BLaER1 (cell line): ENCODE measurements around the gene SMARCB1.

Source experiments
- H3K27ac ChIP-seq: shearing (Covaris generic); formaldehyde crosslinking; 2 replicates; pipeline ENCODE4 v1.8.1; 2022
- H3K27me3 ChIP-seq: shearing (Covaris generic); formaldehyde crosslinking; 2 replicates; pipeline ENCODE4 v1.8.1; 2022
- H3K36me3 ChIP-seq: shearing (Covaris generic); formaldehyde crosslinking; 2 replicates; pipeline ENCODE4 v1.8.1; 2022
- H3K4me1 ChIP-seq: shearing (Covaris generic); formaldehyde crosslinking; 2 replicates; pipeline ENCODE4 v1.8.1; 2022
- H3K4me2 ChIP-seq: shearing (Covaris generic); formaldehyde crosslinking; 2 replicates; pipeline ENCODE4 v1.8.1; 2022
- H3K4me3 ChIP-seq: shearing (Covaris generic); formaldehyde crosslinking; 2 replicates; pipeline ENCODE4 v1.8.1; 2022
- H3K9ac ChIP-seq: shearing (Covaris generic); formaldehyde crosslinking; 2 replicates; pipeline ENCODE4 v1.8.1; 2022
- H3K9me3 ChIP-seq: shearing (Covaris generic); formaldehyde crosslinking; 2 replicates; pipeline ENCODE4 v1.8.1; 2022
- H4K20me1 ChIP-seq: shearing (Covaris generic); formaldehyde crosslinking; 2 replicates; pipeline ENCODE4 v1.8.1; 2022
- Cebpa-rat ChIP-seq: shearing (Covaris generic); IDR thresholded peaks from 2 replicates; pipeline ENCODE4 v1.8.1; 2022

Gene SMARCB1

DNA sequence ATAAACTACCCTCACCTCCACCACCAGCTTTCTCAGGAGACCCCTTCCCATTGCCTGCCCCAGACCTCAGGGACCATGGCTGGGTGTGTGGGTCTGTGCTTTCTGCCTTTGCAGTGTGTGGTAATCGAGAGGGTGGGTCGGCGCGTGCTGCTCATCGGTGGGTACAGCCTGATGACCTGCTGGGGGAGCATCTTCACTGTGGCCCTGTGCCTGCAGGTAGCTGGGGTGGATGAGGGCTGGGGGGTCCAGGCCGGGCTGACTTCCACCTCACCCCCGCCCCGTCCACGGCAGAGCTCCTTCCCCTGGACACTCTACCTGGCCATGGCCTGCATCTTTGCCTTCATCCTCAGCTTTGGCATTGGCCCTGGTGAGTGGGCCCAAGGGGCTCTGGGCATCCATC is 96.9 kb downstream of the SMARCB1 start:
- no peak overlapping the region for H3K27ac ChIP-seq
- H3K27me3 ChIP-seq, result no peaks in the 10 kb centered on the region
- peaks cover 32% of the 10 kb centered on the region for H3K36me3 ChIP-seq
- no peak for TF ChIP-seq Cebpa-rat
- H3K4me1 ChIP-seq, result peaks cover 15% of the 10 kb centered on the region; the same call in 1 of the 2 replicates
- H3K9ac ChIP-seq, result no peak overlapping the region
- peaks cover 10% of the 10 kb centered on the region; the same call in 1 of the 2 replicates for H3K9me3 ChIP-seq
- H4K20me1 ChIP-seq, result no peaks in the 10 kb centered on the region
- H3K4me2 ChIP-seq, result no peak overlapping the region
- H3K4me3 ChIP-seq, result no peak overlapping the region

GRCh38 chr22:23884140-23884539 is 97.4 kb downstream of the SMARCB1 start:
- H3K9me3 ChIP-seq, result peaks cover 10% of the 10 kb centered on the region; the same call in 1 of the 2 replicates
- H3K36me3 ChIP-seq, result peaks cover 28% of the 10 kb centered on the region
- H3K27ac ChIP-seq, result 0 out of 2 replicates have a peak overlapping the region, but pooled peaks have one; percentile 8
- H3K4me3 ChIP-seq, result no peak overlapping the region
- no peak overlapping the region for H3K4me2 ChIP-seq
- no peaks in the 10 kb centered on the region for H4K20me1 ChIP-seq
- H3K27me3 ChIP-seq, result no peaks in the 10 kb centered on the region
- H3K4me1 ChIP-seq, result peaks cover 14% of the 10 kb centered on the region; the same call in 1 of the 2 replicates
- no peak for TF ChIP-seq Cebpa-rat
- H3K9ac ChIP-seq, result no peak overlapping the region
